Body of pancreas (tissue), 4 donors: ENCODE data around the gene CARHSP1. TPM values are rescaled to one million over a fixed set of nuclear protein-coding genes. Genes with fewer than 3 reads are reported as not detected.
A peak's percentile ranks its signal among the peaks of the same experiment; 100 is the strongest.
"Not testable (repeated sequence)": the region's sequence is repeated elsewhere in the genome, so short reads cannot be mapped to it uniquely, and the experiment has no call there.

Source experiments
- ATAC-seq: fragments of 150-250 bp; one replicate; pipeline ENCODE4 v1.9.1; 2016
- DNase-seq, 4 donors: peaks; one replicate each; pipeline ENCODE4 v3.0.0-alpha.2; 2019
- H3K27ac ChIP-seq, 4 donors: fragments of 200-600 bp; sonication (generic); 1 replicate in 3 of 4; 2 replicates in 1 of 4; pipeline versions ENCODE4 v1.5.1 to v1.6.1; 2016 to 2019; ENCODE audit warnings: mild to moderate bottlenecking in 1 of 4, mixed read lengths in 1 of 4, moderate library complexity in 1 of 4
- H3K27me3 ChIP-seq, 2 donors: fragments of 200-600 bp; sonication (generic); one replicate each; pipeline ENCODE4 v1.6.0; 2016; ENCODE audit warnings: mild to moderate bottlenecking in 1 of 2
- H3K36me3 ChIP-seq, 2 donors: fragments of 200-600 bp; sonication (generic); replicated peaks in 1 of 2; 2 replicates each; pipeline ENCODE4 v1.5.1; 2016; ENCODE audit warnings: low read depth in 2 of 2; ENCODE audit not compliant: insufficient read depth in 1 of 2
- H3K4me1 ChIP-seq: fragments of 200-600 bp; sonication (generic); one replicate; pipeline ENCODE4 v1.6.0; 2016
- H3K4me3 ChIP-seq, 2 donors: fragments of 200-600 bp; sonication (generic); 1 replicate in 1 of 2; 2 replicates in 1 of 2; pipeline ENCODE4 v1.5.1; 2016 to 2019
- H3K9me3 ChIP-seq, 3 donors: fragments of 200-600 bp; sonication (generic); 1 replicate in 2 of 3; 2 replicates in 1 of 3; pipeline ENCODE4 v1.5.1; 2016
- CTCF ChIP-seq, 7 experiments: fragments of 450-650 bp in 4 of 7; fragments of 200-600 bp in 3 of 7; sonication (generic) in 3 of 7; IDR thresholded peaks; one replicate each; pipeline ENCODE4 v1.5.1; 2016 to 2019; ENCODE audit warnings: antibody characterized with exemption in 7 of 7
- POLR2A ChIP-seq, 3 donors: fragments of 450-650 bp; IDR thresholded peaks; one replicate each; pipeline ENCODE4 v1.6.1; 2016; ENCODE audit warnings: antibody characterized with exemption in 3 of 3, mild to moderate bottlenecking in 2 of 3
- WGBS, 2 donors: methylation state at CpG; one replicate each; pipeline ENCODE4 v1.1.5; 2017; 5-methylcytosine and 5-hydroxymethylcytosine counted together
- intact Hi-C: fragments of 100-400 bp; cut with DNase I; formaldehyde crosslinking; loops from one replicate; pipeline ENCODE4 v1.15.1; 2023
- total RNA-seq, 2 donors: library from RNA; depleted of rRNA; stranded (reverse); fragments of >200 nt; gene quantifications; one replicate each; pipeline ENCODE4 v1.1.0, GENCODE V29; 2016

The CARHSP1 gene
- 10 to 100 TPM; 16.5 to 59.9 TPM for total RNA-seq

- Histone ChIP-seq H3K27ac (peak within 1 kb of the TSS; percentile 57 to 94 (median 91)), H3K36me3 (no peaks in the 10 kb centered on the region), H3K9me3 (no peaks in the 10 kb centered on the region), H3K27me3 (no peaks in the 10 kb centered on the region), H3K4me1 (peaks cover 59% of the 10 kb centered on the region), H3K4me3 (peak within 1 kb of the TSS; percentile 57 to 82)
- TF ChIP-seq CTCF (IDR thresholded peaks at IDR 0.05) (no peak), POLR2A (IDR thresholded peaks at IDR 0.05) (peak; percentile 60 to 78 (median 63))
- 0% methylated on average over 17 to 65 of the region's 83 CpGs for WGBS, 2 donors
- peak; percentile 87 for ATAC-seq
- intact Hi-C loops = no loop called here
- peak; percentile 83 to 91 (median 88) for DNase-seq
These were observed at the start of gene CARHSP1 for GRCh38 chr16:8868416-8869211. Gene CARHSP1 (minus strand): TSS chr16:8869006. CDS start chr16:8859328, 9,678 bp downstream.

- H3K27me3 ChIP-seq, H3K27ac ChIP-seq, ATAC-seq, H3K9me3 ChIP-seq, intact Hi-C loops, H3K4me1 ChIP-seq, DNase-seq, H3K4me3 ChIP-seq: not testable (repeated sequence)
- peaks cover 4 to 22% of the 10 kb centered on the region in 2 donors for H3K36me3 ChIP-seq
- WGBS, 2 donors = 97% methylated on average over 10 of the region's 10 CpGs
These were observed 48.5 kb upstream of the CARHSP1 start for GRCh38 chr16:8917336-8917735.

GRCh38 chr16:8916541-8917225, 47.9 kb upstream of the CARHSP1 start:
- peaks cover 4 to 20% of the 10 kb centered on the region in 2 donors for H3K36me3 ChIP-seq
- intact Hi-C loops = no loop called here
- TF ChIP-seq POLR2A (IDR thresholded peaks at IDR 0.05) = no peak
- TF ChIP-seq CTCF (IDR thresholded peaks at IDR 0.05) = no peak

GRCh38 chr16:8915722-8916301, 47.0 kb upstream of the CARHSP1 start:
- WGBS, 2 donors = 40 to 61% methylated on average over 7 of the region's 7 CpGs
- intact Hi-C loops = no loop called here
- no peak for TF ChIP-seq CTCF (IDR thresholded peaks at IDR 0.05)
- TF ChIP-seq POLR2A (IDR thresholded peaks at IDR 0.05) = no peak
- no peak overlapping the region for H3K27ac ChIP-seq
- H3K4me1 ChIP-seq = peaks cover 22% of the 10 kb centered on the region
- no peaks in the 10 kb centered on the region for H3K27me3 ChIP-seq
- DNase-seq (no peak), ATAC-seq (no peak)
- H3K9me3 ChIP-seq = no peaks in the 10 kb centered on the region
- no peak overlapping the region for H3K4me3 ChIP-seq
- H3K36me3 ChIP-seq = peaks cover 4 to 21% of the 10 kb centered on the region in 2 donors

More at GRCh38 chr16:8916541-8917225, 47.9 kb upstream of the CARHSP1 start:
- WGBS, 2 donors = 76 to 91% methylated on average over 5 of the region's 5 CpGs
- Histone ChIP-seq H3K9me3 (no peaks in the 10 kb centered on the region), H3K4me3 (no peak overlapping the region), H3K27me3 (no peaks in the 10 kb centered on the region), H3K4me1 (peaks cover 14% of the 10 kb centered on the region), H3K27ac (no peak overlapping the region)
- ATAC-seq (no peak), DNase-seq (no peak)

- no peak overlapping the region for H3K27ac ChIP-seq
- intact Hi-C loops = no loop called here
- H3K9me3 ChIP-seq = no peaks in the 10 kb centered on the region
- H3K36me3 ChIP-seq = peaks cover 4 to 10% of the 10 kb centered on the region in 2 donors
- no peak for TF ChIP-seq CTCF (IDR thresholded peaks at IDR 0.05)
- no peak for TF ChIP-seq POLR2A (IDR thresholded peaks at IDR 0.05)
- ATAC-seq (no peak), DNase-seq (no peak)
- peaks cover 23% of the 10 kb centered on the region for H3K4me1 ChIP-seq
- no peaks in the 10 kb centered on the region for H3K27me3 ChIP-seq
- no peak overlapping the region for H3K4me3 ChIP-seq
- WGBS, 2 donors = 98 to 99% methylated on average over 3 of the region's 3 CpGs
These were observed 45.3 kb upstream of the CARHSP1 start for GRCh38 chr16:8914098-8914497.
